Adrenal gland (tissue), 12 donors: ENCODE measurements around the gene RNF128. TPM values are rescaled to one million over a fixed set of nuclear protein-coding genes. Genes with fewer than 3 reads are reported as not detected.

ENCODE experiments used
- DNase-seq, 7 donors: peaks; one replicate each; pipeline ENCODE4 v3.0.0-alpha.2; 2019 to 2020
- H3K27ac ChIP-seq, 5 donors: fragments of 200-600 bp; sonication (generic) in 4 of 5; 1 replicate in 3 of 5; 2 replicates in 2 of 5; pipeline versions ENCODE4 v1.5.1 to v1.8.0; 2016 to 2020; ENCODE audit warnings: mild to moderate bottlenecking in 1 of 5
- H3K27me3 ChIP-seq: fragments of 200-600 bp; 2 replicates; pipeline ENCODE4 v1.8.0; 2021
- H3K36me3 ChIP-seq, 2 donors: fragments of 200-600 bp; replicated peaks in 1 of 2; 1 replicate in 1 of 2; 2 replicates in 1 of 2; pipeline versions ENCODE4 v1.5.1 to v1.8.0; 2018 to 2022
- H3K4me1 ChIP-seq, 2 donors: fragments of 200-600 bp; replicated peaks in 1 of 2; 1 replicate in 1 of 2; 2 replicates in 1 of 2; pipeline versions ENCODE4 v1.5.1 to v1.8.0; 2018 to 2021
- H3K4me3 ChIP-seq, 4 donors: fragments of 200-600 bp; sonication (generic) in 3 of 4; one replicate each; pipeline ENCODE4 v1.5.1; 2016 to 2018
- H3K9me3 ChIP-seq, 3 donors: fragments of 200-600 bp; sonication (generic) in 1 of 3; replicated peaks in 1 of 3; 1 replicate in 2 of 3; 2 replicates in 1 of 3; pipeline versions ENCODE4 v1.5.1 to v1.8.0; 2016 to 2021
- CTCF ChIP-seq, 6 experiments: fragments of 450-650 bp in 4 of 6; fragments of 200-600 bp in 2 of 6; sonication (generic) in 1 of 6; IDR thresholded peaks; 1 replicate in 5 of 6; 2 replicates in 1 of 6; pipeline versions ENCODE4 v1.5.1 to v1.8.0; 2016 to 2021; ENCODE audit warnings: antibody characterized with exemption in 6 of 6, mild to moderate bottlenecking in 2 of 6, moderate library complexity in 1 of 6
- POLR2A ChIP-seq, 2 donors: fragments of 450-650 bp; IDR thresholded peaks; one replicate each; pipeline ENCODE4 v1.6.1; 2017; ENCODE audit warnings: antibody characterized with exemption in 2 of 2, mild to moderate bottlenecking in 2 of 2, moderate library complexity in 1 of 2
- WGBS, 4 donors: extraction: QIAGEN DNeasy Blood & Tissue Kit in 2 of 4; methylation state at CpG; one replicate each; pipeline versions ENCODE4 v1.1.5 to v1.1.7; 2013 to 2017; 5-methylcytosine and 5-hydroxymethylcytosine counted together
- intact Hi-C, 2 donors: fragments of 100-400 bp; cut with DNase I; formaldehyde crosslinking; loops; one replicate each; pipeline versions ENCODE4 v1.14.1 to v1.15.0; 2022 to 2023
- polyA plus RNA-seq, 3 donors: library from polyadenylated mRNA; stranded (reverse); fragments of 200-250 nt in 2 of 3; fragments of 350-450 nt in 1 of 3; fragmentation: Illumina TruSeq in 1 of 3; extraction: RNeasy Lipid Tissue Mini Kit (QIAGEN cat#74804) in 1 of 3; gene quantifications; one replicate each; pipeline ENCODE4 v1.2.3, GENCODE V29; 2013 to 2014
- total RNA-seq, 9 donors: library from RNA; depleted of rRNA in 4 of 9; stranded (reverse); fragments of >200 nt in 4 of 9; fragments of 120-200 nt in 1 of 9; fragmentation: NEBNext Ultra II Directional in 1 of 9; extraction: Animal tissue kit (Norgen Biotek cat#: 25700) in 1 of 9; gene quantifications; one replicate each; pipeline versions ENCODE4 v1.1.0 to v1.2.4, GENCODE V29; 2013 to 2023
- donor health status: healthy with polysubstance abuse.
- donor health status: Bipolar disorder and iron deficiency.
- donor health status: DM: yes; HTN: yes; CAD: no.
- donor health status: DM: no; HTN: no; CAD: no.
- donor health status: DM: no; HTN: no; CAD: no.
- donor health status: DM: yes; HTN: yes; CAD: no.

Gene RNF128
- total and polyA plus RNA-seq, 12 donors = 7.2 to 97.3 (median 54.9) TPM

DNA sequence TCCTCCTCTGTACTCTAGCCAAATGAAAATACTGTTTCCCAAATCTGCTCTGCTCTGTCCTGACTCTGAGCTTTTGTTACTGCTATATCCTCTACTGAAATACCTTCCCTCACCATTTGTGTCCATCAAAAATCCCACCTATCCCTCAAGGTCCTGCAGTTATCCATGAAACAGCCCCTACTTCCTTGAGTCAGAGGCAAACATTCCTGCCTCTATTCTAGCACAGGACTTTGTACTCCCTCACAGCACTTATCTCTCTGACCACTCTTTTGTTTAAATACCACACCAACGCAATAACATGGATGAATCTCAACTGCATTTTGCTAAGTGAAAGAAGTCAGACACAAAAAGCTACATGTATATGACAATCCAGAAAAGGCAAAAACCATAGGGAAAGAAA is 10.5 kb upstream of the RNF128 start:
- peaks cover 6% of the 10 kb centered on the region for H3K27me3 ChIP-seq
- no peaks in the 10 kb centered on the region for H3K36me3 ChIP-seq
- no peaks in the 10 kb centered on the region for H3K9me3 ChIP-seq
- H3K27ac ChIP-seq = no peak overlapping the region
- H3K4me3 ChIP-seq = no peak overlapping the region
- intact Hi-C loops = no loop called here
- H3K4me1 ChIP-seq = no peaks in the 10 kb centered on the region
- no peak for TF ChIP-seq POLR2A (IDR thresholded peaks at IDR 0.05)
- TF ChIP-seq CTCF (IDR thresholded peaks at IDR 0.05) = no peak
- whole genome bisulfite sequencing, 4 donors = 80 to 91% (median 88%) methylated on average over 1 of the region's 1 CpG
- DNase-seq = no peak

GRCh38 chrX:106716463-106716862 is 10.0 kb upstream of the RNF128 start:
- 19 to 57% (median 23%) methylated on average over 1 of the region's 1 CpG for WGBS, 4 donors
- DNase-seq = no peak
- Histone ChIP-seq H3K36me3 (no peaks in the 10 kb centered on the region), H3K27me3 (peaks cover 6% of the 10 kb centered on the region), H3K4me1 (no peaks in the 10 kb centered on the region), H3K4me3 (no peak overlapping the region), H3K9me3 (no peaks in the 10 kb centered on the region), H3K27ac (no peak overlapping the region)
- intact Hi-C loops = no loop called here
- TF ChIP-seq CTCF (IDR thresholded peaks at IDR 0.05) = no peak
- TF ChIP-seq POLR2A (IDR thresholded peaks at IDR 0.05) = no peak

DNA sequence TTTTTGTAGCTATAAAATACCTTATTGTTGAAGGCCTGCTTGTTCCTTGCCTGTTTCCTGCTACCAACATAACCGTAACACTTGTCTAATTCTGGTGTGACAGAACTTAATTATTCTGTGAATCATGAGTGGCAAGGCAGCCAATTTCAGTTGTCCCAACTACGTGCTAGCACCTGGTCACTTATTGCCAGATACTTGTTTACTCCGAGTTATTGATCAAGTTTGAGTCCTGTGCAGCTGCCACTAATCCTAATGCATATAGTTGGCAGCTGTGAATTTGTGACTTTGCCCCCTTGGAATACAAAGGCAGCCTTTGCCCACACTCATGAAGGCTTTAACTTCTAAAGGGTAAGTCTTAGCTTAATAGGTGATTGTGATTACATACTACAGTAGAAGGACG is 7.8 kb upstream of the RNF128 start:
- no peak overlapping the region for H3K27ac ChIP-seq
- no peak for DNase-seq
- TF ChIP-seq CTCF (IDR thresholded peaks at IDR 0.05) (no peak), POLR2A (IDR thresholded peaks at IDR 0.05) (no peak)
- intact Hi-C loops = no loop called here
- H3K9me3 ChIP-seq = no peaks in the 10 kb centered on the region
- peaks cover 6% of the 10 kb centered on the region for H3K27me3 ChIP-seq
- no peaks in the 10 kb centered on the region for H3K4me1 ChIP-seq
- no peak overlapping the region for H3K4me3 ChIP-seq
- 61 to 82% (median 73%) methylated on average over 3 to 4 of the region's 4 CpGs for WGBS, 4 donors
- H3K36me3 ChIP-seq = no peaks in the 10 kb centered on the region

DNA sequence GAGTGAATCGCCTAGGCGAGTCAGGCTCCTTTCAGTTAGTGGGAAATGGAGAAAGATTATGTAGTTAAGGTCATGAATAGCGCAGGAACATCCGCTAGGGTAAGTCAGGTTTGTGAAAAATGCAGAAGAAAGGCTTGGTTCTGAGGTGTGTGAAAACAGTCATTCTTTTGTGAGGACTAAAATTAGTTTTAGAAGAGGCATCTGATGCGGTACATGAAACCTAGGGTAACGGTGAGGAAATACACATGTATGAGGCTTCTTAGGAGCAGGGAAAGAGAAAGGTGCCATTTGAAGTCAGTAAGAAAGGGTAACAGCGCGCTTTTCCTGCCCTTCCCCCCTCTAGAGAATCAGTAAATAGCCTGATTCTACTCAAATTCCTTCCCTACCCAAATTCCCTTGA is 570 bp upstream of the RNF128 start:
- intact Hi-C loops = no loop called here
- WGBS, 4 donors = 3 to 36% (median 14%) methylated on average over 8 of the region's 8 CpGs
- H3K27me3 ChIP-seq = peaks cover 21% of the 10 kb centered on the region
- no peaks in the 10 kb centered on the region for H3K9me3 ChIP-seq
- TF ChIP-seq POLR2A (IDR thresholded peaks at IDR 0.05) = no peak
- TF ChIP-seq CTCF (IDR thresholded peaks at IDR 0.05) = peak in 3 of 6 experiments; percentile 8 to 26 (median 20)
- peak overlapping the region in 1 of 4 donors; percentile 44 for H3K4me3 ChIP-seq
- H3K27ac ChIP-seq = peak overlapping the region in 2 of 5 donors; percentile 84 to 87
- no peaks in the 10 kb centered on the region for H3K4me1 ChIP-seq
- no peaks in the 10 kb centered on the region for H3K36me3 ChIP-seq
- no peak for DNase-seq
